Breast epithelium (tissue), 3 donors: ENCODE results near the gene TYMS.

Experiments used
- CTCF ChIP-seq, 3 donors: fragments of 450-650 bp; IDR thresholded peaks; one replicate each; pipeline ENCODE4 v1.5.1; 2016 to 2017; ENCODE audit warnings: antibody characterized with exemption in 3 of 3, mild to moderate bottlenecking in 3 of 3, moderate library complexity in 3 of 3
- POLR2A ChIP-seq: fragments of 450-650 bp; IDR thresholded peaks from one replicate; pipeline ENCODE4 v1.6.1; 2016; ENCODE audit warnings: antibody characterized with exemption, mild to moderate bottlenecking, moderate library complexity
- POLR2AphosphoS5 ChIP-seq, 3 donors: sonication (generic); formaldehyde crosslinking; IDR thresholded peaks; one replicate each; pipeline ENCODE4 v1.6.1; 2017; ENCODE audit warnings: antibody characterized with exemption in 3 of 3

GRCh38 chr18:666628-667027 is 9.2 kb downstream of the TYMS start:
- TF ChIP-seq CTCF (IDR thresholded peaks at IDR 0.05) (no peak), POLR2A (no peak), POLR2AphosphoS5 (IDR thresholded peaks at IDR 0.05) (no peak)
